Hippocampal formation (tissue), 2 donors: ENCODE measurements around the gene SMIM20.
A peak's percentile ranks its signal among the peaks of the same experiment; 100 is the strongest.

Source experiments
- DNase-seq, 2 donors: peaks; one replicate each; lab custom pipeline; 2025; lab: John Stamatoyannopoulos, UW

The SMIM20 gene

GRCh38 chr4:25954293-25954904 lies 40.4 kb downstream of the SMIM20 start:
- no peak for DNase-seq

- no peak for DNase-seq
Measured at GRCh38 chr4:25955705-25956104, 41.7 kb downstream of the SMIM20 start.

GRCh38 chr4:25956260-25956659 lies 42.2 kb downstream of the SMIM20 start:
- no peak for DNase-seq

GRCh38 chr4:25958110-25958509 lies 44.1 kb downstream of the SMIM20 start:
- DNase-seq = peak in 1 of 2 donors; percentile 34

GRCh38 chr4:25962393-25962792 lies 48.4 kb downstream of the SMIM20 start:
- no peak for DNase-seq

- no peak for DNase-seq
Measured at GRCh38 chr4:25965629-25966028, 51.6 kb downstream of the SMIM20 start.

GRCh38 chr4:25966171-25966570 lies 52.2 kb downstream of the SMIM20 start:
- no peak for DNase-seq

- no peak for DNase-seq
Measured at GRCh38 chr4:25969374-25970155, 55.5 kb downstream of the SMIM20 start.

- DNase-seq = peak in 1 of 2 donors; percentile 43
Measured at GRCh38 chr4:25970226-25970675, 56.2 kb downstream of the SMIM20 start.

- peak in 1 of 2 donors; percentile 54 for DNase-seq
Measured at GRCh38 chr4:25970691-25971432, 56.8 kb downstream of the SMIM20 start.

- DNase-seq = no peak
Measured at GRCh38 chr4:25972366-25972765, 58.3 kb downstream of the SMIM20 start.

- no peak for DNase-seq
Measured at GRCh38 chr4:25972984-25973745, 59.1 kb downstream of the SMIM20 start.

GRCh38 chr4:25976780-25977179 lies 62.8 kb downstream of the SMIM20 start:
- no peak for DNase-seq

GRCh38 chr4:25977397-25978170 lies 63.6 kb downstream of the SMIM20 start:
- no peak for DNase-seq

GRCh38 chr4:25978327-25978726 lies 64.3 kb downstream of the SMIM20 start:
- DNase-seq = no peak
